NOMO-1 treated with DMSO at 0.1 percent for 48 hours (cell line): ENCODE results near the gene AARS2.
A peak's percentile ranks its signal among the peaks of the same experiment; 100 is the strongest.
"Not testable (repeated sequence)": the region's sequence is repeated elsewhere in the genome, so short reads cannot be mapped to it uniquely, and the experiment has no call there.

Experiments used
- DNase-seq: peaks from one replicate; lab custom pipeline; 2025; ENCODE audit not compliant: unreplicated experiment; lab: John Stamatoyannopoulos, UW

AARS2 gene

DNA sequence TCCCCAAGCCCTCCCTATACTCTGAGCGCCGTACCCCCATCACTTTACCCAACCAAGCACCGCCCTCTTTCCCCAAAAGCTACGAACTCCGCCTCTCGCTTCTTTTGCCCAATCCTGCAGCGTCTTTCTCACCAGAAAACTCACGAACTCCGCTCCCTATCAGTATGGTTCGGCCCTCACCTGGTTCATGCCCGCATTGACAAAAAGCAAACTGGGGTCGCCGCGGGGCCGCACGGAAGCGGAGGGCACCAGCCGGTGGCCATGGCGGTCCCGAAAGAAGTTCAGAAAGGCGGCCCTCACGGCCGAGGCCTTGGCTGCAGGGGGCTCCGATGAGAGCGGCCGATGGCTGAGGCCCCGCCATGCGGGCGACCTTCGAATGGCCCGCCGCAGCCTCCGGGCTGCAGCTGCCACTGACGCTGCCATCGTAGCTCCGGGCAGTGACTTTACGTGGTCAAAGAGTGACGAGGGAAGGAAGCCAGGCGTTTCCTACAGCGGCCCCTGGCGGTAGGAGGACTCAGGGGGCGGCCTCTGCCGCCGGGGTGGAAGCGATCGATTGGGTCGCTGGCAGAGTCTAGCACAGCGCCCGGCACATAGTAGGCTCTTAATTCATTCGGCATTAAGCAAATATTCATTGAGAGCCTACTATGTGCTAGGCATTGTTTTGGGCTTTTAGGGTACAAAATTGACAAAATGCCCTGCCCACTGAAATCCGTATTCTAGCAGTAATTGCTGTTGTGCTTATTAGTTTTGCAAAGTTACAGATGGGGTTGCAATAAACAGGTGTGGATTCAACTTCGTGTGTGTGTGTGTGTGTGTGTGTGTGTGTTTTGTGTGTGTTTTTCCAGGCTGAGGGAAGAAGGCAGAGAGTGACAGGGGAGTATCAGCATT is at the start of gene AARS2:
Gene AARS2, minus strand, starts transcription at position 447 of the 888 bp plus-strand sequence. Its CDS starts 24 bp downstream, at position 423.
- DNase-seq = peak; percentile 83

GRCh38 chr6:44361947-44362346 is 48.8 kb upstream of the AARS2 start:
- DNase-seq = no peak

DNA sequence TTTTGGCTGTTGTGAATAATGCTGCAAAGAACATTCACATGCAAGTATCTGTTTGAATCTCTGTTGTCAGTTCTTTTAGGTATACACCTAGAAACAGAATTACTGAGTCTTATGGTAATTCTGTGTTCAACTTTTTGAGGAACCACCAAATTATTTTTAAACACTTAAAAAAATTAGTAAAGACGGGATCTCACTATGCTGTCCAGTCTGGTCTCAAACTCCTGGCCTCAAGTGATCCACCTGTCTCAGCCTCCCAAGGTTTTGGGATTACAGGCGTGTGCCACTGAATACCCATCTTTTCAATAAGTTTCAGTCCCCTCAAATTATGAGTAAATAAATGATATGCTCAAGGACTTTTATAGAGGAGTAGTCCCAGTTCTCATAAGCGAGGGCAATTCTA is 46.8 kb upstream of the AARS2 start:
- no peak for DNase-seq

- DNase-seq = no peak
Measured at GRCh38 chr6:44356487-44356886, 43.3 kb upstream of the AARS2 start.

GRCh38 chr6:44355640-44356039 is 42.5 kb upstream of the AARS2 start:
- no peak for DNase-seq

- no peak for DNase-seq
Measured at GRCh38 chr6:44353336-44353735, 40.2 kb upstream of the AARS2 start.

DNA sequence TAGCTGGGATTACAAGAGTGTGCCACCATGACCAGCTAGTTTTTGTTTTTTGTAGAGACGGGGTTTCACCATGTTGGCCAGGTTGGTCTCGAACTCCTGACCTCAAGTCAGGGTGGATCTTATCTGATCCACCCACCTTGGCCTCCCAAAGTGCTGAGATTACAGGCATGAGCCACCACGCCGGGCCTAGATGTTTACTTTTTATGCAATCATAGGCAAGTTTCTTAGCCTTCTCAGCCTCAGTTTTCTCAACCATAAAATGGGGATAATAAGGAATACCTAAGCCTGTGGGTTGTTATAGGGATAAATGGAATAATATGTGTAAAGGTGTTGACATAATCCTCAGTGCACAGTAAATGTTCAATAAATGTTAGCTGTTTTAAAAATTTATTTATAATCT is 39.1 kb upstream of the AARS2 start:
- DNase-seq = no peak

- DNase-seq = not testable (repeated sequence)
Measured at GRCh38 chr6:44350650-44350994, 37.5 kb upstream of the AARS2 start.

DNA sequence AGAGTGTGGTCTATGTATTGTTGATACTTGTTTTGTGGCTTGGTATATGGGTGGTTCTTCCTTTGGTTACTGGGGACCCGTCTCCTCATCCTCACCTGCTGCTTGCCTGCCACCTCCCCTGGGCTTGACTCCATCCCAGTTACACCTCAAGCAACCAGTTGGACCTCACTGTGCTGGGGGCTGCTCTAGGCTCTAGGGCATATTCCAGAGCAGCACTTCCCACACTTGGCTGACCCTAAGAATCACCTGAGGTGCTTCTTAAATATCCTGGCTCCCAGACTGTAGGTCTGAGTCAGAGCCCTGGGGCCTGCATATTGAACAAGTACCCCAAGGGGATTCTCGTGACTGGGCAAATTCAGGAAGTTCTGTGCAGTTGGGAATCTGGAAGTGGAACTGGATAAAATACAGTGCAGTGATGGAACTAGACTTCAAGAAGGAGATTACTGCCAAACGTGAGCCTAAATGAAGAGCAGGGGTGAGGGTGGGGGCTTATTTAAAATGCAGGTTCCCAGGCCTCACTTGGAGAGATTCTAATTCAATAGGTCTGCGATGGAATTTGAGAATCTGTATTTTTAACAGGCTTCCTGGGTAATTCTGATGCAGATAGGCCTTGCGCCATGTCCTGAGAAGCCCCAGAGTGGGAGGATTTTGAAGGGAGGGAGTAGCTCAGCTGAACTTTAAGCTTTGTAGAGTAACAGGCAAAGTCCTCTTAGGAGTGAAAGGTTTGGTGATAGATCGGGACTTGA is 36.9 kb upstream of the AARS2 start:
- no peak for DNase-seq

DNA sequence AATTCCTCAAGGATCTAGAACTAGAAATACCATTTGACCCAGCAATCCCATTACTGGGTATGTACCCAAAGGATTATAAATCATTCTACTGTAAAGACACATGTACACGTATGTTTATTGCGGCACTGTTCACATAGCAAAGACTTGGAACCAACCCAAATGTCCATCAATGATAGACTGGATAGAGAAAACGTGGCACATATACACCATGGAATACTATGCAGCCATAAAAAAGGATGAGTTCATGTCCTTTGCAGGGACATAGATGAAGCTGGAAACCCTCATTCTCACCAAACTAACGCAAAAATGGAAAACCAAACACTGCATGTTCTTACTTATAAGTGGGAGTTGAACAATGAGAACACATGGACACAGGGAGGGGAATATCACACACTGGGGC is 33.7 kb upstream of the AARS2 start:
- not testable (repeated sequence) for DNase-seq

DNA sequence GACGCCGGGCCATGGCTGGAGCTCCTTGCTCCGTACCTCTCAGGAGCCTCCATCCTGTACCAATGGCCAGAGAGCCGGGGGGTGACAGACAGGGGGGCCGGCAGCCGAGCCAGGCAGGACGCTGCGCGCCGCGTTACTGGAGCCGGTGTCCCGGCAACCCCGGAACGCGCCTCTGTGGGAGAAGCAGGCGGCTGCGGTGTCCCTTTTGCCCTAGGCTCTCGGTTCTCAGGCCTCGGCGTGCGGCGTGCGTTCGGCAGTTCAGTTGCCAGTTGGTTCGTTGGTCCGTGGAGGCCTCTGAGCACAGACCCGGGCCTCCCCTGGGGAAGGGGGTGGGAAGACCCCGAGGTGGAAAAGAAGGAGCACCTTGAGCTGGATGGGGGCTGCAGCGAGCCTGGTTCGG is 29.3 kb upstream of the AARS2 start, which contains the start of gene SPATS1:
Gene SPATS1, plus strand, starts transcription at position 162 of the 400 bp plus-strand sequence. CDS start 446 bp downstream, outside the sequence.
- no peak for DNase-seq

DNA sequence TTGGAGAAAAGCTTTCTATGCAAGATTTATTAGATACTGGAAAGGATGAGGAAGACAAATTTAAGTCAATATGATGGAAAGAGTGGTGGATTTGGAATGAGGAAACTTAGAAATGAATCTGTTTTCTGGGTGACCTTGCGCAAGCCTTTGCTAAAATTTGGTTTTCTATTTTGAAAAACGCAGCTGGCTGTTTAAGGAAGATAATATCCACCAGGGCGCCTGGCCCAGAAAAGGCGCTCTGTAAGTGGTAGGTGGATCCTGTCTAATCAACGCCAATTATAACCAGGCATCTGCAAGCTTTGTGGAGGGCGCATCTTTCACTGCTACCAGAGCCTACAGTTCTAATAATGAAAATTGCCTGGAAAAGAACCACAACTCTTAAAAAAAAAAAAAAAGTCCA is 28.9 kb upstream of the AARS2 start:
- DNase-seq = peak; percentile 72

GRCh38 chr6:44341095-44341890 is 28.1 kb upstream of the AARS2 start:
- DNase-seq = no peak

GRCh38 chr6:44339763-44340625 is 26.8 kb upstream of the AARS2 start:
- DNase-seq = no peak

GRCh38 chr6:44339301-44339700 is 26.2 kb upstream of the AARS2 start:
- DNase-seq = no peak

DNA sequence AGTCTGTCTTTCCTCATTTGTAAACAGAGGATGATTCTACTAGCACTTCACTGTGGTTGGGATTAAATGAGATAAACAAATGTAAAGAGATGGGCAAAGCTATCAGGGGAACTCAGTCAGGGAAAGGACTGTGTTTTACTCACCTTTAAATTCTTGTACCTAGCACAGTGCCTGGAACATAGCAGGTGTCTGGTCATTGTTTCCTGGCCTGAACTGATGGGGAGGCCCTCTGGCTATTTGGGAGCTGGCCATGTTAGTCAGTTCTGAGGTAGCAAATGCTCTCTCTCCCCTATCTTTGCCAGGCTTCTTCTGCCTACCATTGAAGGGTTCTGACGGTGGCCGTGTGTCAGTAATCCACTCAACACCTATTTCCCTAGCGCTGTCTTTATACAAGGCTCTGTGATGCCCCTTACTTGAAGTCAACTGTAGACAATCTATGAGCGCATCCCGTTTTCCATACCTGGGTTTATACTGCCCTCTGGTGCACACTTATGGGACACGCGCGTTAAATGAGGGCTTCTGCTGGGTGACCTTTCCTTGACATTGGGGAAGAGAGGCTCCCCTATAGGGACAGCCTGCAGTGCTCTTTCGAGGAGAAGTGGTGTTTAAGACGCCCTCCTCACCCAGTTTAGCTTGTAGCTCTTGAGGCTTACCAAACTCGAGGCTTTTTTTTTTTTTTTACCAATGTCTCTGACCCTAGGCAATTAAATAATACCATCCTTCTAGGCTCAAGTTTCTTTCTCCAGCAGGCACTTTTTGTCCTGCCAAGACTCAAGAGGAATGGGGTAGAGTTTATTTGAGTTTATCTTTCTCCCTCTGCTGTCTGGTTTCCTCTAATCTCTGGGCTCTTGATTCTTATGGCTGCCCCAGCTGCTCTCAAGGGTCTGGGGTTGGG is 25.3 kb upstream of the AARS2 start:
- DNase-seq = peak; percentile 79

GRCh38 chr6:44335631-44336030 is 22.5 kb upstream of the AARS2 start:
- no peak for DNase-seq

DNA sequence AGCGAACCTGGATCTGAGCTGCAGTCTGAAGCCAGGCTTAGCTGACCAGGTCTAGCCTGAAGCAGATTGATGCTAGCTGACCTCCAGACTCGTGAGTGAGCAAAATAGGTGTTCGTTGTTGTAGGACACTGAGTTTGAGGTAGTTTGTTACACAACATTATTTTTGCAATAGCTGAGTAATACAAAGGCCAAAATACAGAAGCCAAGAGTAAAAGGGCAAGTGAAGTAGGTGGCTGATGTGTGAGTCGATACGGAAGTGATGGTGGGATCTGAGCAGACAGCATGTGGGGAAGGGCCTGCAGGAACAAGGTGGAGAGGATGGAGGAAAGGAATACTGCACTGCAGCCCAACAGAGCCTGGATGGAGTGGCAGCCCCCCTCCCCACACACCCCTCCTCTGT is 20.8 kb upstream of the AARS2 start:
- DNase-seq = peak; percentile 79

DNA sequence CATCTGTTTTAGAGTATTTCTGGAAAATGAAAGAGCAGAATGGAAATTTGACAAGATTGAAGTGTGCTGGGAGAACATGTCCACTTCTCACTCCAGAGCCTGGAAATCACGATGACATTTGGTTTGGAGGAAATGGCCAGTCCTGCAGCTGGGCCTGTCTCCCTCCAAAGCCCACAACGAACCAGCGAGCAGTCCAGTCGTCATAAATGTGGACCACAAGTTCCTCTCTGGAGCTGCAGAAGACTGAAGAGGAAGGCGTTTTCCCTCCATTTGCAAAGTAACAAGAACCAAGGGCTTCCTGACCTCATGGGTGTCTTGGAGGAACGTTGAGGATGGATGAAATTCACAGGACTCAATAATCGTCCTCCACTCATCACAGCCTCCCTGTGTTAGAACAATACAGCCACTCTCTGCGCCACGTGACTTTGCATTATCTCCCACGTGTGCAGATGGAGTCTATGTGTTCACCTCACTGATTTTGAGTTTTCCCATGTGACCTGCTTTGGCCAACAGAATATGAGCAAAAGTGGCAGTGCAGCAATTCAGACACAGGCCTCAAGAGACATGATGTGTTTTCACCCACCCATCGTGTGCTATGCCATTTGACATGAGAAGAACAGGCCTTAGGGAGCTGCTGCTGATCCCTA is 20.2 kb upstream of the AARS2 start:
- peak; percentile 26 for DNase-seq
